Gastrocnemius medialis (tissue), 4 donors: ENCODE measurements around the gene DCAF4. TPM values are rescaled to one million over a fixed set of nuclear protein-coding genes. Genes with fewer than 3 reads are reported as not detected.

Experiments used
- ATAC-seq, 2 donors: fragments of 150-250 bp; one replicate each; pipeline ENCODE4 v1.9.1; 2016
- DNase-seq, 2 donors: peaks; one replicate each; pipeline ENCODE4 v3.0.0-alpha.2; 2019
- H3K27ac ChIP-seq, 4 donors: fragments of 200-600 bp; sonication (generic); 1 replicate in 1 of 4; 2 replicates in 3 of 4; pipeline ENCODE4 v1.5.1; 2016 to 2018; ENCODE audit warnings: mild to moderate bottlenecking in 2 of 4, moderate library complexity in 1 of 4
- H3K27me3 ChIP-seq, 3 donors: fragments of 200-600 bp; sonication (generic) in 2 of 3; 1 replicate in 1 of 3; 2 replicates in 2 of 3; pipeline versions ENCODE4 v1.5.1 to v1.6.0; 2016 to 2019; ENCODE audit warnings: mild to moderate bottlenecking in 1 of 3, moderate library complexity in 1 of 3
- H3K36me3 ChIP-seq, 2 donors: fragments of 200-600 bp; sonication (generic) in 1 of 2; one replicate each; pipeline ENCODE4 v1.5.1; 2017 to 2018
- H3K4me1 ChIP-seq, 2 donors: fragments of 200-600 bp; sonication (generic) in 1 of 2; one replicate each; pipeline ENCODE4 v1.5.1; 2016 to 2017; ENCODE audit warnings: mild to moderate bottlenecking in 2 of 2
- H3K4me3 ChIP-seq, 4 donors: fragments of 200-600 bp; sonication (generic) in 3 of 4; 1 replicate in 1 of 4; 2 replicates in 3 of 4; pipeline ENCODE4 v1.5.1; 2016 to 2019; ENCODE audit warnings: mild to moderate bottlenecking in 2 of 4
- H3K9me3 ChIP-seq, 3 donors: fragments of 200-600 bp; sonication (generic) in 2 of 3; 1 replicate in 1 of 3; 2 replicates in 2 of 3; pipeline ENCODE4 v1.5.1; 2016 to 2019
- POLR2A ChIP-seq, 2 donors: fragments of 450-650 bp; IDR thresholded peaks; one replicate each; pipeline ENCODE4 v1.6.1; 2017; ENCODE audit warnings: antibody characterized with exemption in 2 of 2, mild to moderate bottlenecking in 2 of 2, moderate library complexity in 2 of 2
- in situ Hi-C, 4 donors: fragments of 200-750 bp; cut with MboI; loops; one replicate each; pipeline versions ENCODE4 v1.15.0 to v1.8.0; 2017; ENCODE audit warnings: low sequenced_read_pairs in 4 of 4
- intact Hi-C: fragments of 100-400 bp; cut with DNase I; formaldehyde crosslinking; loops from one replicate; pipeline ENCODE4 v1.15.1; 2023; ENCODE audit warnings: low total_unique reads
- total RNA-seq, 4 donors: library from RNA; depleted of rRNA; stranded (reverse); fragments of >200 nt; gene quantifications; one replicate each; pipeline versions ENCODE4 v1.1.0 to v1.2.3, GENCODE V29; 2016
- TF ChIP-seq, protein P1 (sequence below), 5 experiments: fragments of 450-650 bp in 3 of 5; fragments of 200-600 bp in 2 of 5; sonication (generic) in 2 of 5; IDR thresholded peaks in 4 of 5; conservative IDR thresholded peaks in 1 of 5; 1 replicate in 4 of 5; 2 replicates in 1 of 5; pipeline ENCODE4 v1.5.1; 2016 to 2019; ENCODE audit warnings: antibody characterized with exemption in 5 of 5, mild to moderate bottlenecking in 3 of 5, moderate library complexity in 3 of 5

Gene DCAF4
- total RNA-seq, 4 donors from 2014 or later: 13.9 to 38.3 (median 25.7) TPM

- Histone ChIP-seq H3K4me3 (peak overlapping the region; percentile 63 to 95 (median 70)), H3K4me1 (peaks cover 4 to 12% of the 10 kb centered on the region in 2 donors), H3K36me3 (no peaks in the 10 kb centered on the region), H3K9me3 (no peaks in the 10 kb centered on the region), H3K27me3 (no peaks in the 10 kb centered on the region), H3K27ac (peak overlapping the region; percentile 69 to 87 (median 80))
- no peak for TF ChIP-seq POLR2A (IDR thresholded peaks at IDR 0.05)
- TF ChIP-seq, protein P1, sequence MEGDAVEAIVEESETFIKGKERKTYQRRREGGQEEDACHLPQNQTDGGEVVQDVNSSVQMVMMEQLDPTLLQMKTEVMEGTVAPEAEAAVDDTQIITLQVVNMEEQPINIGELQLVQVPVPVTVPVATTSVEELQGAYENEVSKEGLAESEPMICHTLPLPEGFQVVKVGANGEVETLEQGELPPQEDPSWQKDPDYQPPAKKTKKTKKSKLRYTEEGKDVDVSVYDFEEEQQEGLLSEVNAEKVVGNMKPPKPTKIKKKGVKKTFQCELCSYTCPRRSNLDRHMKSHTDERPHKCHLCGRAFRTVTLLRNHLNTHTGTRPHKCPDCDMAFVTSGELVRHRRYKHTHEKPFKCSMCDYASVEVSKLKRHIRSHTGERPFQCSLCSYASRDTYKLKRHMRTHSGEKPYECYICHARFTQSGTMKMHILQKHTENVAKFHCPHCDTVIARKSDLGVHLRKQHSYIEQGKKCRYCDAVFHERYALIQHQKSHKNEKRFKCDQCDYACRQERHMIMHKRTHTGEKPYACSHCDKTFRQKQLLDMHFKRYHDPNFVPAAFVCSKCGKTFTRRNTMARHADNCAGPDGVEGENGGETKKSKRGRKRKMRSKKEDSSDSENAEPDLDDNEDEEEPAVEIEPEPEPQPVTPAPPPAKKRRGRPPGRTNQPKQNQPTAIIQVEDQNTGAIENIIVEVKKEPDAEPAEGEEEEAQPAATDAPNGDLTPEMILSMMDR (IDR thresholded peaks at IDR 0.05 in 4 of 5, conservative IDR thresholded peaks at IDR 0.05 in 1 of 5): no peak
- ATAC-seq (no peak), DNase-seq (no peak)
- in situ Hi-C loops (no loop called here), intact Hi-C loops (no loop called here)
Measured at GRCh38 chr14:72925171-72925759, 999 bp upstream of the DCAF4 start.

- TF ChIP-seq, protein P1 (IDR thresholded peaks at IDR 0.05 in 4 of 5, conservative IDR thresholded peaks at IDR 0.05 in 1 of 5): no peak
- no peak for TF ChIP-seq POLR2A (IDR thresholded peaks at IDR 0.05)
- no peaks in the 10 kb centered on the region for H3K27me3 ChIP-seq
- intact Hi-C loops: no loop called here
- H3K4me3 ChIP-seq: peak overlapping the region; percentile 63 to 95 (median 70)
- in situ Hi-C loops: no loop called here
- peak; percentile 26 to 41 for ATAC-seq
- H3K9me3 ChIP-seq: no peaks in the 10 kb centered on the region
- no peaks in the 10 kb centered on the region for H3K36me3 ChIP-seq
- DNase-seq: no peak
- H3K27ac ChIP-seq: peak overlapping the region; percentile 69 to 87 (median 80)
- H3K4me1 ChIP-seq: peaks cover 4 to 12% of the 10 kb centered on the region in 2 donors
Measured at GRCh38 chr14:72925815-72926291, 411 bp upstream of the DCAF4 start.

DNA sequence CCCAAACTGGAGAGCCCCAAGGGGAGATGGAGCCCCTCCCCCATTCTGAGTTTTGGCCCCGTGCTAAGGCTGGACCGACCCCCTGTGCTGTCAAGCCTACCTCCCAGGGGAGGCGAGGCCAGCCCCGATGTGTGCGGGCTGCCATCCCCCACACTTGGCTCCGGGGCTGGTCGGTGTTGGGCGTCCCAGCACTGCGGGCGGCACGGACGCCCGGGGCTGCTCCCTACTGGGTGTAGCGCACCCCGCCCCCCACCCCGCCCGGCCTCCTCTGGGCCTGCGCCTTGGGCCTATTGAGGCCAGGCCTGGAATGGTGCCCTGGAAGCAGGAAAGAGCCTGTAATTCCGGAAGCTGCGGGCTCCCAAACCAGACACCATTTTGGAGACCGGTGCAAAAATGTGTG, 2.6 kb downstream of the DCAF4 start:
- ATAC-seq (no peak), DNase-seq (no peak)
- Histone ChIP-seq H3K36me3 (no peaks in the 10 kb centered on the region), H3K4me3 (no peak overlapping the region), H3K4me1 (peaks cover 4 to 12% of the 10 kb centered on the region in 2 donors), H3K9me3 (no peaks in the 10 kb centered on the region), H3K27me3 (no peaks in the 10 kb centered on the region), H3K27ac (no peak overlapping the region)
- in situ Hi-C loops: no loop called here
- no peak for TF ChIP-seq POLR2A (IDR thresholded peaks at IDR 0.05)
- TF ChIP-seq, protein P1 (IDR thresholded peaks at IDR 0.05 in 4 of 5, conservative IDR thresholded peaks at IDR 0.05 in 1 of 5): no peak
- intact Hi-C loops: no loop called here

- ATAC-seq (no peak), DNase-seq (no peak)
- intact Hi-C loops (no loop called here), in situ Hi-C loops (no loop called here)
- Histone ChIP-seq H3K27ac (no peak overlapping the region), H3K36me3 (no peaks in the 10 kb centered on the region), H3K27me3 (no peaks in the 10 kb centered on the region), H3K4me3 (no peak overlapping the region), H3K4me1 (peaks cover 4 to 12% of the 10 kb centered on the region in 2 donors), H3K9me3 (no peaks in the 10 kb centered on the region)
- TF ChIP-seq, protein P1 (IDR thresholded peaks at IDR 0.05 in 4 of 5, conservative IDR thresholded peaks at IDR 0.05 in 1 of 5): no peak
- TF ChIP-seq POLR2A (IDR thresholded peaks at IDR 0.05): no peak
Measured at GRCh38 chr14:72929316-72930080, 3.2 kb downstream of the DCAF4 start.
